Astrocyte of the spinal cord (primary cell): ENCODE measurements around the gene ZRANB1.

Experiments used
- DNase-seq: peaks from one replicate; pipeline ENCODE4 v3.0.0; 2011; ENCODE audit warnings: low read depth, low spot score
- H3K4me3 ChIP-seq: 2 replicates; pipeline ENCODE4 v1.5.1; 2011; ENCODE audit warnings: low read depth, mild to moderate bottlenecking, low read length, moderate library complexity
- in situ Hi-C: cut with HindIII; loops from 2 replicates; pipeline ENCODE4 v1.10.0; 2017; ENCODE audit warnings: low sequenced_read_pairs
- TF ChIP-seq, protein P1 (sequence below): IDR thresholded peaks from 2 replicates; pipeline ENCODE4 v1.5.1; 2012; ENCODE audit warnings: low read depth, mild to moderate bottlenecking, low read length, inconsistent platforms

The ZRANB1 gene

DNA sequence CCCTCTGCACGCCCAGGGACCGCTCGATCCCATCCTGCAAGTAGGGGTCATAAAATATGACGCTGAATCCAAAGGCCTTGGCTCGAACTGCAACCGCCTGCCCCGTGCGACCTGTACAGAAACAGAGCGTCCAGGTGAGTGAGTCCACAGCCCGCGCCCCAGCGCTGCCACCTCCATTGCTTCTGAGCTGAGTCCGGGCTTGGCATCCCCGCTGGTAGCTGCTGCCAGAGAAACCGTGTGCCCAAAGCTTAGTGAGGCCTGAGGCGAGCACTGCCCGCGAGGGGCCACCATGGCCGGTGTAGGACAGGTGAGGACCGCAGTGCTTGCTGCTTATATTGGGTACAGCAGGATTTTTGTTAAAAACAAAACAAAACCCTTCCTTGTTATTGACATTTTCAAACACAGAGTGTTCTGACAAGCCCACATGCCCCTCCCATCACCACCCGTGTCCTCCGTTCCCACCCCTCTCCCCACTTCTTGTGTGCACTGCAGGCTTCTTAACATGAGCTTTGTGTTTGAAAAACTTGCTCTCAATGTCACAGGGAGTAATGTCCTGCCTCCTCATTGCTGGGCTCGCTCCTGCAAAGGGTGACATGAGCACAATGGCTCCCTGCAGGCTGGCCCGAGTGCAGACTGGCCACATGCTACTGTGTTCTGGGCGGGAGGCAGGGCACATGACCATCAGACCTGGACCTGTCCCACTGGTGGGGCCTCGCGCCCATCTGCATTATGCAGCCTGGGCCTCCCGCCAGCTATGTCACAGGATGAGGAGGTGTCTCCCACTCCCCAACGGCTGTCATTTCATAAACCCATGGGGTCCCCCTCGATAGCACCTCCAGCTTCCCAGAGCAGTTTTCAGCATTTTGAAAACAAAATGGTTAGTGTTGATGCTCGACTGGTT lies 52.9 kb downstream of the ZRANB1 start:
- no peak overlapping the region for H3K4me3 ChIP-seq
- DNase-seq, result no peak
- TF ChIP-seq, protein P1, sequence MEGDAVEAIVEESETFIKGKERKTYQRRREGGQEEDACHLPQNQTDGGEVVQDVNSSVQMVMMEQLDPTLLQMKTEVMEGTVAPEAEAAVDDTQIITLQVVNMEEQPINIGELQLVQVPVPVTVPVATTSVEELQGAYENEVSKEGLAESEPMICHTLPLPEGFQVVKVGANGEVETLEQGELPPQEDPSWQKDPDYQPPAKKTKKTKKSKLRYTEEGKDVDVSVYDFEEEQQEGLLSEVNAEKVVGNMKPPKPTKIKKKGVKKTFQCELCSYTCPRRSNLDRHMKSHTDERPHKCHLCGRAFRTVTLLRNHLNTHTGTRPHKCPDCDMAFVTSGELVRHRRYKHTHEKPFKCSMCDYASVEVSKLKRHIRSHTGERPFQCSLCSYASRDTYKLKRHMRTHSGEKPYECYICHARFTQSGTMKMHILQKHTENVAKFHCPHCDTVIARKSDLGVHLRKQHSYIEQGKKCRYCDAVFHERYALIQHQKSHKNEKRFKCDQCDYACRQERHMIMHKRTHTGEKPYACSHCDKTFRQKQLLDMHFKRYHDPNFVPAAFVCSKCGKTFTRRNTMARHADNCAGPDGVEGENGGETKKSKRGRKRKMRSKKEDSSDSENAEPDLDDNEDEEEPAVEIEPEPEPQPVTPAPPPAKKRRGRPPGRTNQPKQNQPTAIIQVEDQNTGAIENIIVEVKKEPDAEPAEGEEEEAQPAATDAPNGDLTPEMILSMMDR, result no peak
- in situ Hi-C loops, result no loop called here

DNA sequence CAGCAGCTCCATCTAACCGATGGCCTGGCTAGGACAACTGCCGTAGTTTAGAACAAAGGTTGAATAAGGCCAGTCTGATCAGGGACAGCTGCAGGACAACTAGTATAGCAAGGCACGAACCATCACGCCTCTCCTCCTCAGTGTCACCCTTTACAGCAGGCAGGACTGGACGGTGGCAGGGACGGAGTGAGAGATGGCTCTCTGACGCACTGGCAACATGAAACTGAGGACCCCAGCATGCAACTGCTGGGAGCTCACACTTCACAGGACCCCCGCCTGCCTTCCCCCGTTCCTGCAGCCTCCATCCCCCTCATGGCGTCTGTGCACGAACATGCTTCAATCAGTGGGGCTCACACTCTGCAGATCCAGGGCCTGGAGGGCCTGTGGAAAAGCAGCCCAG lies 53.7 kb downstream of the ZRANB1 start:
- no peak for DNase-seq
- TF ChIP-seq, protein P1, result no peak
- H3K4me3 ChIP-seq, result no peak overlapping the region
- in situ Hi-C loops, result no loop called here

DNA sequence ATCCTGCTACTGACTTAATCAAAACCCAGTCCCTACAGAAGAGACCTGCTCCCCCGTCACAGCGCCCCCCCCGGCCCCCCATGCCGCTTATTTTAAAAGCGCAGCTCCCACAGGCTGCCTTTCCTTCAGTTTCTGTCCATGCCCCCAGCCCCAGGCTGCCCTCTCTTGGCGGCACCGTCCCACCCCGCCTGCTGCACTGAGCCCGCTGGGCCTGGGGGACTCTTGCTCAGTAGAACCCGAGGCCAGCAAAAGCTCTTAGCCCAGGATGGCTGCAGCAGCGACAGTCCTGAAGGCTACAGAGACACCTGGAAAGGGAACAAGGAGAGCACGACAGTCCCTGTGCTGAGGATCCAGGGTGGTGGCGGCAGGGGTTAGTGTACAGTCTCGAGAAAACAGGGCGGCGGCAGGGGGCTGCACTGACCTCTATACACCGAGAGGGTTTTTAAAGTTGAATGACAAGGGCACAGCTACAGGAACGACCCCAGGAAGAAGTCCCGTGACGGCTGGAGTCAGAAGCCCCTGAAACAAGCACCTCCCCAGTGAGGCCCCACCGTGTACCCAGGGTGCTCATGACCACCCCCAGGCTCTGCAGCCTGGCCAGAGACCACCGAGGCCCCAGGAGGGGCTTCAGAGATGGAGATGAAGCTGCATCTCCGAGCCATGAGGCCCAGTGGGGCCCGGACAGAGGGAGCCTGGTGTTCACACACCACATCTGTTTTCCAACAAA lies 54.4 kb downstream of the ZRANB1 start:
- TF ChIP-seq, protein P1, result no peak
- no peak overlapping the region for H3K4me3 ChIP-seq
- DNase-seq, result no peak
- in situ Hi-C loops, result no loop called here

DNA sequence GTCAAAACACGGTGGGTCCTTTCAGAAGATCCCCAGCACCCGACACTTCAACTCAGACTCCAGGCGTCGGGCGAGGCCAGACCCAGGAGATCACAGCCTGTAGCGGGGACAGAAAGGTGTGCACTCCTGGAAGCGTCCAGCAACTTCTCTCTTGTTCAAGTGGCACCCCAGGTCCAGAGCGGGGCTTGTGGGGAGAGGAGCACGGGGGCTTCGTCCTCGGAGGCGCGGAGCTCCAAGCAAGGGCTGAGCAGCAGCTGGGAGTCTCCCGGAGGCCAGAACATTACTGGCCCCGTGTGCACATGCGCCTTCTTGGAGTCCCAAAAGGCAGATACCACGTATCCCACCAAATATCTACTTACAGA lies 54.9 kb downstream of the ZRANB1 start:
- H3K4me3 ChIP-seq, result no peak overlapping the region

DNA sequence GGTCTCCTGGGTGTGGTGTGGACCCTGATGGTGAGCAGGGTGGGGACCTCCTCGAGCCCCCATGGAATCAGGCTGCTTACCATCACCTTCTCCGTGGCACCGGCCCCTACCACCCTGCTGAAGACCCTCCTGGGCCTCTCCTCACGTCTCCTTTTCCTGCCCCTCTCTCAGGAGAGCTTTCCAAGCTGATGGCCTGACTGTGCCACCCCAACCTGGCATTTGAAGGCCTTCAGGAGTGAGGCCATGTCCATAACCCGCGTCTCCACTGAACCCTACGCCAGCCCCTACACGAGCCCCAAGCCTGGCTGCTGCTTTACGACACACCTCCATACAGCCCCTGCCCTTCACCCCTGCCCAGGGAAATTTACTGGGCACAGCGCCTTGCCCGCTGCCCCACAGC lies 55.4 kb downstream of the ZRANB1 start:
- TF ChIP-seq, protein P1, result no peak
- no peak overlapping the region for H3K4me3 ChIP-seq
- DNase-seq, result no peak
- in situ Hi-C loops, result no loop called here

More for the DNA sequence above, 54.9 kb downstream of the ZRANB1 start:
- in situ Hi-C loops, result no loop called here
- TF ChIP-seq, protein P1, result no peak
- DNase-seq, result no peak

GRCh38 chr10:124997771-124998623 lies 56.1 kb downstream of the ZRANB1 start:
- in situ Hi-C loops, result no loop called here
- H3K4me3 ChIP-seq, result no peak overlapping the region
- TF ChIP-seq, protein P1, result no peak
- no peak for DNase-seq
